GM08714 (cell line): ENCODE measurements around the gene VWA7.
A peak's percentile ranks its signal among the peaks of the same experiment; 100 is the strongest.
"Not testable (repeated sequence)": the region's sequence is repeated elsewhere in the genome, so short reads cannot be mapped to it uniquely, and the experiment has no call there.

Source experiments
- H3K4me3 ChIP-seq: fragments of 200-500 bp; sonication (Bioruptor generic); 2 replicates; pipeline ENCODE4 v1.5.1; 2014; ENCODE audit warnings: mild to moderate bottlenecking, low read length, inconsistent platforms
- ZNF274 ChIP-seq: IDR thresholded peaks from 2 replicates; pipeline ENCODE4 v1.6.1; 2012; ENCODE audit warnings: mild to moderate bottlenecking, low read depth, low read length

Gene VWA7

GRCh38 chr6:31776989-31777666 is at the start of gene VWA7:
Gene VWA7 (minus strand): TSS chr6:31777328. CDS start chr6:31776779, 549 bp downstream.
- H3K4me3 ChIP-seq, result no peak within 1 kb of the TSS
- no peak for TF ChIP-seq ZNF274

GRCh38 chr6:31826793-31827285 is 49.7 kb upstream of the VWA7 start:
- no peak for TF ChIP-seq ZNF274
- H3K4me3 ChIP-seq, result peak overlapping the region; percentile 75

- no peak overlapping the region for H3K4me3 ChIP-seq
- no peak for TF ChIP-seq ZNF274
These were observed 48.4 kb upstream of the VWA7 start for GRCh38 chr6:31825553-31825952.

GRCh38 chr6:31823592-31824196 is 46.6 kb upstream of the VWA7 start:
- not testable (repeated sequence) for H3K4me3 ChIP-seq

- TF ChIP-seq ZNF274, result no peak
- H3K4me3 ChIP-seq, result peak overlapping the region; percentile 67
These were observed 45.1 kb upstream of the VWA7 start for GRCh38 chr6:31822036-31822821.

- H3K4me3 ChIP-seq, result peak overlapping the region; percentile 67; the same call in 1 of the 2 replicates
- TF ChIP-seq ZNF274, result no peak
These were observed 44.3 kb upstream of the VWA7 start for GRCh38 chr6:31821301-31822035.

GRCh38 chr6:31820399-31820798 is 43.3 kb upstream of the VWA7 start:
- H3K4me3 ChIP-seq, result not testable (repeated sequence)

GRCh38 chr6:31819871-31820299 is 42.8 kb upstream of the VWA7 start:
- no peak for TF ChIP-seq ZNF274
- no peak overlapping the region for H3K4me3 ChIP-seq

GRCh38 chr6:31817929-31818511 is 40.9 kb upstream of the VWA7 start:
- peak overlapping the region; percentile 42; the same call in 1 of the 2 replicates for H3K4me3 ChIP-seq

- peak overlapping the region; percentile 42 for H3K4me3 ChIP-seq
These were observed 40.2 kb upstream of the VWA7 start for GRCh38 chr6:31817133-31817928.

GRCh38 chr6:31815025-31815838 is 38.1 kb upstream of the VWA7 start, which contains the start of the genes HSPA1A and HSPA1L:
Gene HSPA1A (plus strand): TSS chr6:31815543. CDS start chr6:31815757, 214 bp downstream.
Gene HSPA1L (minus strand): TSS chr6:31815283. CDS start chr6:31811972, 3,311 bp downstream.
- peak within 1 kb of the TSS; percentile 66 for H3K4me3 ChIP-seq
- no peak for TF ChIP-seq ZNF274

GRCh38 chr6:31814677-31815024 is 37.5 kb upstream of the VWA7 start:
- peak overlapping the region; percentile 66 for H3K4me3 ChIP-seq
- TF ChIP-seq ZNF274, result no peak
